ENCODE results near the gene LEMD2. TPM values are rescaled to one million over a fixed set of nuclear protein-coding genes. Genes with fewer than 3 reads are reported as not detected.

The LEMD2 gene
- total and polyA plus RNA-seq, 10 donors = 38.6 to 97.6 (median 61.6) TPM

DNA sequence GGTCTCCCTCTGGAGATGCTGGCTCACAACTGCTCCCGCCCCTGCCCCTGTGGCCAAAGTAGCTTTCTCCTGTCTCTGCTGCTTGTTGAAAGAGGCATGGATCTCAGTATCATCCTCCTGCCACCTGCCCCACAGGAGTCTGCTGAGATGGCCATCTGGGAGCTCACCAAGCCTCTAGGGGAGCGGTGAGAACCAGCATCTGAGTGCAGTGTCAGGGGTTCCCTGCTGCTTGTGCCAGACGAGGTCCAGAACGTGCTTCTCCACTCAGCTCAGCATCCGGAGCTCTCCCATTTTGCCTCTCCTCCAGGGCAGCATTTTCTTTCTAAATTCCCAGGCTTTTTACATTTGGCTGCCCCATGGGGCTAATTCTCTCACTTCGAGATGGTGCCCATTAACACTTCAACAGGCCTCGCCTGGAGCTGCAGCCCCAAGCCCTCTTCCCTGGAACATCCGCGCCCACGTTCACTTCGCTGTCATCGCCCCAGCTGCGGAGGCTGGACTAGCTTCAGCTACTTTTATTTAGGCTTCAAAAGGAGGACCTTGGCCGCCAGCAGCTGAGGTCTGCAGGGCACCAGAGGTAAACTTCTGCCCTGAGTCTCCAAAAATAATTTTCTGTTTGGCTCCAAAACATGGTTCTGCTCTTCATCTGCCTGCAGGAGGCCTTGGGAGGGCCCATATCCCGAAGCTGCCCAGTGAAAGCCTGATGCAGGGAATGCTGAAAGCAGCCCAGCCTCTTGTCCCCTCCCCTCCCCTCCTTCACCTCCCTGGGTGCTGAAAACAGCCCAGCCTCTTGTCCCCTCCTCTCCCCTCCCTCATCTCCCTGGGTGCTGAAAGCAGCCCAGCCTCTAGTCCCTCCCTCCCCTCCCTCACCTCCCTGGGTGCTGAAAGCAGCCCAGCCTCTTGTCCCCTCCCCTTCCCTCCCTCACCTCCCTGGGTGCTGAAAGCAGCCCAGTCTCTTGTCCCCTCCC is 40.1 kb upstream of the LEMD2 start:
- TF ChIP-seq CTCF (IDR thresholded peaks at IDR 0.05 in 8 of 11, conservative IDR thresholded peaks at IDR 0.05 in 3 of 11) = no peak
- TF ChIP-seq POLR2A (IDR thresholded peaks at IDR 0.05) = no peak
- no peak for TF ChIP-seq POLR2AphosphoS5 (IDR thresholded peaks at IDR 0.05)
- Histone ChIP-seq H3K4me1 (peaks cover 0 to 12% (median 0%) of the 10 kb centered on the region in 6 donors), H3K9me3 (no peaks in the 10 kb centered on the region), H3K27ac (no peak overlapping the region), H3K27me3 (replicated peaks in 1 of 7) (peaks cover 0 to 32% (median 0%) of the 10 kb centered on the region in 7 donors), H3K36me3 (no peaks in the 10 kb centered on the region), H3K4me3 (no peak overlapping the region)
- intact Hi-C loops (cut with DNase I; ENCODE audit: low total_unique reads) = no loop called here
- 72 to 83% (median 74%) methylated on average over 15 of the region's 15 CpGs for WGBS, 5 donors
- DNase-seq = no peak

GRCh38 chr6:33828452-33828763 is 39.5 kb upstream of the LEMD2 start:
- DNase-seq = no peak
- Histone ChIP-seq H3K9me3 (no peaks in the 10 kb centered on the region), H3K27ac (no peak overlapping the region), H3K36me3 (no peaks in the 10 kb centered on the region), H3K4me3 (no peak overlapping the region), H3K4me1 (peaks cover 0 to 12% (median 0%) of the 10 kb centered on the region in 6 donors), H3K27me3 (replicated peaks in 1 of 7) (peaks cover 0 to 32% (median 0%) of the 10 kb centered on the region in 7 donors)
- no peak for TF ChIP-seq CTCF (IDR thresholded peaks at IDR 0.05 in 8 of 11, conservative IDR thresholded peaks at IDR 0.05 in 3 of 11)
- TF ChIP-seq POLR2AphosphoS5 (IDR thresholded peaks at IDR 0.05) = no peak
- no peak for TF ChIP-seq POLR2A (IDR thresholded peaks at IDR 0.05)
- 55 to 78% (median 70%) methylated on average over 3 to 4 of the region's 4 CpGs for WGBS, 5 donors
- intact Hi-C loops (cut with DNase I; ENCODE audit: low total_unique reads) = no loop called here

GRCh38 chr6:33827546-33828451 is 38.9 kb upstream of the LEMD2 start:
- no peak overlapping the region for H3K4me3 ChIP-seq
- no peak for TF ChIP-seq CTCF (IDR thresholded peaks at IDR 0.05 in 8 of 11, conservative IDR thresholded peaks at IDR 0.05 in 3 of 11)
- TF ChIP-seq POLR2A (IDR thresholded peaks at IDR 0.05) = no peak
- no peak for TF ChIP-seq POLR2AphosphoS5 (IDR thresholded peaks at IDR 0.05)
- DNase-seq = no peak
- peaks cover 0 to 12% (median 0%) of the 10 kb centered on the region in 6 donors for H3K4me1 ChIP-seq
- H3K27ac ChIP-seq = no peak overlapping the region
- no peaks in the 10 kb centered on the region for H3K36me3 ChIP-seq
- no peaks in the 10 kb centered on the region for H3K9me3 ChIP-seq
- intact Hi-C loops (cut with DNase I; ENCODE audit: low total_unique reads) = no loop called here
- WGBS, 5 donors = 73 to 87% (median 86%) methylated on average over 13 to 14 of the region's 14 CpGs
- peaks cover 0 to 32% (median 0%) of the 10 kb centered on the region in 7 donors for H3K27me3 ChIP-seq (replicated peaks in 1 of 7)
